ENCODE data around the gene DNM3. TPM values are rescaled to one million over a fixed set of nuclear protein-coding genes. Genes with fewer than 3 reads are reported as not detected.

The DNM3 gene
- total and polyA plus RNA-seq, 2 of the 8 experiments (the other 6 are each of a cell fraction or from before 2014, with no cell fraction given): 2.0 to 8.5 TPM

DNA sequence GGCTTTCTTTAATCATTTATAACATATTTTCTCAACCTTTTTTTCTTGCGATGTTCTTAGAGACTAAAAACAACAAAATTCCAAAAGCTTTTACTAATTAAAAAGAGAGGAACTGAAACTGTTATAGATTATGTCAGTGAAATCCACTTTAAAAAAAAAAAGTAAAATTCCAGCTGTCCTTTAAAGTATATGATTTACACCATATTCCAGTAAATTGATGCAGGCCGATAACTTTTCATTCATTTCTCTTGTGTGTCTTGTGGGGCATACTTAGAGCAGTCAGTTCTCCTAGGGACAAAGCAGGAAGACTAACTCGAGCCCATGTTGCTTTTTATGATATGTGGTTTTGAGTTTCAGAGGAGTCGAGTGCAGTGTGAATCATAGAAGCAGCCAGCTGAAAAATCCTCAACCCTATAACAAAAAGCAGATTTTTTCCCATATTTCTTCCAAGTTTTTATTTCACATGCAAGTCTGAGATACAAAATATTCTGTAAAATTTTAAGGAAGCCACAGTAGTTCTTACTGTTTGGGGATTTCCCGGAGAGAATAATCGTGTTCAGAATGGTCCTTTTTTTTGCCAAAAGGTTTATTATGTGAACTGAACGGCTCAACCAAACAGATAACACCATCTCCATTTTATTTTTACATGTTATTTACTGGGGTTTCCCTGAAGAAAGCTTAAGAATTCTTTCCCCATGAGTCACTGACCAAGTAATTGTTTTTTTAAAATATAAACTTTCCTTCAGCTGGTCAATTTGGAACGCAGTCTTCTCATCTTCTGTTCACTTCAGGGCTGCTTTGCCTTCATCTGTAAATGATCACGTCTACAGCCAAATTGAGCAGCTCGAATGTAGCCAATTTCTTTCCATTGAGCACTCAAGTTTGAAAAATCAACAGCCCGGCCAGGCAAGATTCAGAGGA, 502.2 kb downstream of the DNM3 start:
- Histone ChIP-seq H3K14ac (ENCODE audit: insufficient read length) (no peak overlapping the region), H2AK5ac (ENCODE audit: low read depth, low read length) (no peak overlapping the region), H3K4me2 (ENCODE audit: insufficient read depth in 1 of 2, low read depth in 2 of 2, low read length in 2 of 2) (no peak overlapping the region), H3K4me3 (ENCODE audit: extremely low read depth in 1 of 4, insufficient read depth in 2 of 4, low read depth in 3 of 4, low read length in 4 of 4) (no peak overlapping the region), H3K79me2 (ENCODE audit: control insufficient read depth in 1 of 2, insufficient read depth in 2 of 2, low read length in 2 of 2) (no peaks in the 10 kb centered on the region), H3K36me3 (ENCODE audit: control insufficient read depth in 2 of 4, insufficient read depth in 4 of 4, low read length in 3 of 4) (0 out of 8 replicates have a peak, but pooled peaks cover 0 to 3% (median 0%) of the 10 kb centered on the region in 4 experiments), H4K20me1 (replicated peaks in 1 of 2; ENCODE audit: control insufficient read depth in 1 of 2, insufficient read depth in 2 of 2, low read length in 2 of 2) (no peaks in the 10 kb centered on the region), H2BK120ac (replicated peaks; ENCODE audit: low read depth, low read length) (no peak overlapping the region), H4K5ac (ENCODE audit: insufficient read length, low read depth, low read length) (no peak overlapping the region), H3K79me1 (ENCODE audit: low read depth, low read length) (no peaks in the 10 kb centered on the region), H4K8ac (ENCODE audit: extremely low read depth, insufficient read depth, low read length) (no peak overlapping the region), H3K9ac (replicated peaks in 1 of 4; ENCODE audit: extremely low read depth in 1 of 4, low read depth in 3 of 4, low read length in 3 of 4) (no peak overlapping the region), H3K27me3 (replicated peaks in 1 of 4; ENCODE audit: control insufficient read depth in 3 of 4, extremely low read depth in 1 of 4, insufficient read depth in 3 of 4, low read length in 3 of 4) (no peaks in the 10 kb centered on the region), H2BK12ac (ENCODE audit: low read depth, low read length) (no peak overlapping the region), H2BK20ac (ENCODE audit: low read length) (no peak overlapping the region), H3K23ac (ENCODE audit: insufficient read length) (no peak overlapping the region), H2BK15ac (ENCODE audit: low read length) (no peak overlapping the region), H2AFZ (ENCODE audit: low read length) (no peak overlapping the region), H3K27ac (ENCODE audit: low read depth, low read length) (no peak overlapping the region), H3K56ac (replicated peaks; ENCODE audit: insufficient read length, low read depth, low read length) (no peak overlapping the region), H3K4ac (replicated peaks; ENCODE audit: insufficient read length, low read depth, low read length) (no peak overlapping the region), H3K23me2 (ENCODE audit: low read depth, low read length) (no peaks in the 10 kb centered on the region), H3K9me3 (ENCODE audit: insufficient read depth in 2 of 2, low read depth in 1 of 2, low read length in 1 of 2) (peaks cover 0 to 5% of the 10 kb centered on the region in 2 experiments; a peak in 2 of 4 replicates), H4K91ac (replicated peaks; ENCODE audit: insufficient read length, low read length) (no peak overlapping the region), H2BK5ac (ENCODE audit: low read depth, low read length) (no peak overlapping the region), H3K4me1 (replicated peaks in 1 of 4; ENCODE audit: control insufficient read depth in 3 of 4, insufficient read depth in 4 of 4, low read length in 3 of 4) (peaks cover 0 to 4% (median 0%) of the 10 kb centered on the region in 4 experiments; a peak in 2 of 7 replicates), H3K18ac (ENCODE audit: extremely low read depth, low read length) (no peak overlapping the region)
- 84% methylated on average over 11 of the region's 11 CpGs; no CpG with 5 or more reads in 1 of the 2 experiments for WGBS, 2 experiments (ENCODE audit: extremely low coverage in 1 of 2, insufficient coverage in 1 of 2, insufficient read length in 1 of 2, insufficient replicate concordance in 2 of 2, low coverage in 1 of 2, low lambda C conversion rate in 2 of 2, missing lambda C conversion rate in 1 of 2)
- DNase-seq (ENCODE audit: low read depth in 1 of 2, low spot score in 2 of 2) (no peak), FAIRE-seq (no peak)
- ChIA-PET POLR2A (ENCODE audit: partially characterized antibody) (interaction anchor here (1.3 kb wide), 1 partner anchor 15 kb away, joined by 3 read pairs; no protein-coding TSS in a partner anchor), CTCF (ENCODE audit: partially characterized antibody) (interaction anchor here (1.0 to 2.0 kb wide), 4 partner anchors 12 to 209 kb away, joined by 3 to 6 read pairs (median 4); no protein-coding TSS in a partner anchor)
- TF ChIP-seq JUND (IDR thresholded peaks at IDR 0.05; ENCODE audit: low read length) (0 out of 2 replicates have a peak, but pooled peaks have one; percentile 8), SP4 (IDR thresholded peaks at IDR 0.05; ENCODE audit: low read length) (no peak)

Measured in H1 (cell line).